Heart right ventricle (tissue), 16 donors: Measurements from ENCODE around the gene G2E3. TPM values are rescaled to one million over a fixed set of nuclear protein-coding genes. Genes with fewer than 3 reads are reported as not detected.

Experiments used
- ATAC-seq, 8 donors: fragments of 200-7000 bp; cut with Tn5 transposase; one replicate each; pipeline ENCODE4 v1.9.1; 2020; ENCODE audit warnings: mild to moderate bottlenecking in 8 of 8, moderate library complexity in 8 of 8, moderate number of reproducible peaks in 1 of 8
- DNase-seq, 2 donors: peaks; one replicate each; pipeline ENCODE4 v3.0.0-alpha.2; 2020
- H3K27ac ChIP-seq, 10 donors: fragments of 200-600 bp; sonication (generic) in 2 of 10; one replicate each; pipeline versions ENCODE4 v1.5.0 to v1.8.0; 2020 to 2022; ENCODE audit warnings: mild to moderate bottlenecking in 3 of 10
- H3K27me3 ChIP-seq, 7 donors: fragments of 200-600 bp; one replicate each; pipeline ENCODE4 v1.8.0; 2021 to 2022; ENCODE audit warnings: mild to moderate bottlenecking in 2 of 7
- H3K36me3 ChIP-seq, 9 donors: fragments of 200-600 bp; sonication (generic) in 1 of 9; one replicate each; pipeline versions ENCODE4 v1.5.0 to v1.8.0; 2020 to 2022; ENCODE audit warnings: mild to moderate bottlenecking in 2 of 9
- H3K4me1 ChIP-seq, 9 donors: fragments of 200-600 bp; sonication (generic) in 1 of 9; one replicate each; pipeline versions ENCODE4 v1.5.0 to v1.8.0; 2020 to 2022; ENCODE audit warnings: mild to moderate bottlenecking in 4 of 9
- H3K4me3 ChIP-seq, 10 donors: fragments of 200-600 bp; sonication (generic) in 2 of 10; one replicate each; pipeline versions ENCODE4 v1.5.0 to v1.8.0; 2020 to 2022; ENCODE audit warnings: mild to moderate bottlenecking in 7 of 10, moderate library complexity in 2 of 10
- H3K9me3 ChIP-seq, 11 donors: fragments of 200-600 bp in 10 of 11; sonication (generic) in 2 of 11; one replicate each; pipeline versions ENCODE4 v1.5.0 to v1.8.0; 2013 to 2022; ENCODE audit warnings: mild to moderate bottlenecking in 2 of 11, control low read depth in 1 of 11, moderate library complexity in 1 of 11
- CTCF ChIP-seq, 9 donors: fragments of 200-600 bp; sonication (generic) in 2 of 9; IDR thresholded peaks; one replicate each; pipeline versions ENCODE4 v1.5.0 to v1.8.0; 2021 to 2022; ENCODE audit warnings: antibody characterized with exemption in 9 of 9, mild to moderate bottlenecking in 5 of 9, moderate library complexity in 1 of 9
- WGBS, 2 donors: extraction: QIAGEN DNeasy Blood & Tissue Kit; methylation state at CpG; one replicate each; pipeline ENCODE4 v1.1.7; 2013; ENCODE audit warnings: inconsistent platforms in 1 of 2; 5-methylcytosine and 5-hydroxymethylcytosine counted together
- intact Hi-C, 10 donors: fragments of 100-400 bp; cut with DNase I; formaldehyde crosslinking; loops; one replicate each; pipeline versions ENCODE4 v1.11.1 to v1.14.2; 2022
- polyA plus RNA-seq, 2 donors: library from polyadenylated mRNA; stranded (reverse); fragments of 200-250 nt; gene quantifications; one replicate each; pipeline ENCODE4 v1.2.3, GENCODE V29; 2013
- total RNA-seq, 10 donors: library from RNA; stranded (reverse); fragmentation: NEBNext Ultra II Directional in 3 of 10; extraction: Animal tissue kit (Norgen Biotek cat#: 25700) in 3 of 10; gene quantifications; one replicate each; pipeline versions ENCODE4 v1.2.1 to v1.2.4, GENCODE V29; 2021 to 2023
- donor health status: Arrhythmogenic right ventricular cardiomyopathy.
- donor health status: ischemic (EF 13 %, LVEDD 7.1; RV severe dilation, severe dysfunction).
- donor health status: healthy with polysubstance abuse.
- donor health status: DM: no; HTN: yes; CAD: no.
- donor health status: DM: no; HTN: no; CAD: no.
- donor health status: ischemic (EF 25% LVEDD 6.9; RV normal size, moderate dysfunction).
- donor health status: ischemic (EF 25% LVEDD 5.7; RV mildly dilated, moderate dysfunction).
- donor health status: healthy.
- donor health status: DM: yes; HTN: yes; CAD: no.
- donor health status: Ischemic cardiomyopathy.
- donor health status: ischemic (EF 35%, LVEDD 5.7; RV mildly dilated, moderate dysfunction).
- donor health status: nonischemic (EF 11% LVEDD 7.7; RV severe dilation, severe dysfunction).
- donor health status: DM: yes; HTN: yes; CAD: no.
- donor health status: PGD.
- donor health status: ischemic (EF 29% LVEDD 5.4; RV normal size, mild dysfunction).
- donor health status: nonischemic (EF 23%, LVEDD 6.1; RV moderate dilation, normal function).

Gene G2E3
- total and polyA plus RNA-seq, 12 donors, result 2.6 to 11.0 (median 8.5) TPM

GRCh38 chr14:30588873-30589272, 29.9 kb downstream of the G2E3 start:
- DNase-seq (no peak), ATAC-seq (no peak)
- intact Hi-C loops, result no loop called here
- H3K27ac ChIP-seq, result no peak overlapping the region
- no peaks in the 10 kb centered on the region for H3K27me3 ChIP-seq
- no peaks in the 10 kb centered on the region for H3K4me1 ChIP-seq
- no peak overlapping the region for H3K4me3 ChIP-seq
- peaks cover 0 to 75% (median 3%) of the 10 kb centered on the region in 9 donors for H3K36me3 ChIP-seq
- H3K9me3 ChIP-seq, result peaks cover 0 to 17% (median 3%) of the 10 kb centered on the region in 11 donors
- no peak for TF ChIP-seq CTCF (IDR thresholded peaks at IDR 0.05)

- no peak for DNase-seq
- H3K4me3 ChIP-seq, result no peak overlapping the region
- peaks cover 0 to 83% (median 16%) of the 10 kb centered on the region in 9 donors for H3K36me3 ChIP-seq
- TF ChIP-seq CTCF (IDR thresholded peaks at IDR 0.05), result no peak
- H3K27me3 ChIP-seq, result no peaks in the 10 kb centered on the region
- WGBS, 2 donors, result 69 to 71% methylated on average over 1 of the region's 1 CpG
- intact Hi-C loops, result no loop called here
- no peak overlapping the region for H3K27ac ChIP-seq
- ATAC-seq, result no peak
- no peaks in the 10 kb centered on the region for H3K4me1 ChIP-seq
- no peaks in the 10 kb centered on the region for H3K9me3 ChIP-seq
These were observed 38.0 kb downstream of the G2E3 start for GRCh38 chr14:30596935-30597334.

GRCh38 chr14:30597504-30597903, 38.5 kb downstream of the G2E3 start:
- H3K9me3 ChIP-seq, result no peaks in the 10 kb centered on the region
- no peak for ATAC-seq
- H3K36me3 ChIP-seq, result peaks cover 0 to 83% (median 20%) of the 10 kb centered on the region in 9 donors
- H3K27ac ChIP-seq, result no peak overlapping the region
- TF ChIP-seq CTCF (IDR thresholded peaks at IDR 0.05), result no peak
- DNase-seq, result no peak
- H3K4me1 ChIP-seq, result no peaks in the 10 kb centered on the region
- no peak overlapping the region for H3K4me3 ChIP-seq
- H3K27me3 ChIP-seq, result no peaks in the 10 kb centered on the region
- intact Hi-C loops, result no loop called here

GRCh38 chr14:30600922-30601918, 42.3 kb downstream of the G2E3 start:
- intact Hi-C loops, result no loop called here
- Histone ChIP-seq H3K27me3 (no peaks in the 10 kb centered on the region), H3K9me3 (no peaks in the 10 kb centered on the region), H3K4me1 (no peaks in the 10 kb centered on the region), H3K4me3 (no peak overlapping the region), H3K36me3 (peaks cover 0 to 93% (median 30%) of the 10 kb centered on the region in 9 donors), H3K27ac (no peak overlapping the region)
- DNase-seq, result no peak
- no peak for ATAC-seq
- no peak for TF ChIP-seq CTCF (IDR thresholded peaks at IDR 0.05)
- 93 to 94% methylated on average over 8 of the region's 8 CpGs for WGBS, 2 donors
